GM12892 (cell line): ENCODE results near the gene RTL5.

Source experiments
- POLR2A ChIP-seq: IDR thresholded peaks from 2 replicates; pipeline ENCODE4 v1.6.1; 2011; ENCODE audit warnings: low read depth, low read length, control low read depth
- POLR2AphosphoS5 ChIP-seq: IDR thresholded peaks from 2 replicates; pipeline ENCODE4 v1.6.1; 2011; ENCODE audit warnings: low read depth, low read length, control low read depth

DNA sequence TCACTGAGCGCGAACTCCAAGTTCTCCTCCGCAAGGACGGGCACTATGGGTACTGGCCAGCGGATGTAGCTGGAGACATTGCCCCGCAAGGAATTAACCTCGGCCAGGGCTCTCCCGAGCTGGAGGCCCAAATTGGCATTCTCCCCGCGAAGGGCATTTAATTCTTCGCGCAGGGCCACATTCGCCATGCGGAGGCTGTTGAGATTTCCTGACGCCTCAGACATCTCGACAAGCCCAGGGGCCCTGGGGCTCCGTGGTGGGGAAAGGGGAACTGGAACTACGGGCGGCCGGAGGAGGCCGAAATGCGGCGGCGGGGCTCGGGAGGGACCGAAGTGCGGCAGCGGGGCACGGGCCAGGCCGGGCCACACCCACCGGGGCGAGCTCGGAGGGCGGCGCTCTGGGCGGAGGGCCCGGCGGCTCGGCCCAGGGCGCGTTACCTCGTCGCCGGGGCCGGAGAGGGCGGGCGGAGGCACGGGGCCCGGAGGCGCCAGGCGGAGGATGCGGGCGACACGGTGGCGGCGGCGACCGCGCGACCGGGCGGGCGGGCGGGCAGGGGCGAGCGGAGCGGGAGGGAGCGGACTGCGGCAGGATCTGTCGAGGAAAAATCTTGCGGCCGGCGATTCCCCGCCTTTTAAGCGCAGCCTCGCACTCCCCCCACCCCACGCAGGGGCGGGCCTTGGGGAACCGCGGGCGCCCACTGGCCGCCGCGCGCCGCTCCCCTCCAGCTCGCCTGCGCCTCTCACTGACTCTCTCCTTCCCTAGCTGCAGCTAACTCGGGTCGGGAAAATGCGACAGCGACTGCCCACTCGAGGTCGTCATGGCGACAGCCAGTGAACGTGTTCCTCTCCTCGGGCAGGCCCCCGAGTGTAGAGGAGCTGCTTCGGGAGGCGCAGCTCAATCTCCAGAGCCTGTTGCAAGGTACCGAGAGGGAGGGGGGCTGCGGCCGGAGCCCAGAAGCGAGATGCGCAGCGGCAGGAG lies at the start of gene RTL5:
- TF ChIP-seq POLR2AphosphoS5 (no peak), POLR2A (no peak)
